GM23248 (cell line): Measurements from ENCODE around the gene POLR2M. TPM values are rescaled to one million over a fixed set of nuclear protein-coding genes. Genes with fewer than 3 reads are reported as not detected.
A peak's percentile ranks its signal among the peaks of the same experiment; 100 is the strongest.

Source experiments
- DNase-seq: peaks from one replicate; pipeline ENCODE4 v3.0.0-alpha.2; 2015
- H2AFZ ChIP-seq: fragments of 200-600 bp; sonication (generic); 2 replicates; pipeline ENCODE4 v1.6.1; 2016; ENCODE audit warnings: antibody characterized with exemption
- H3F3A ChIP-seq: fragments of 200-600 bp; sonication (generic); 2 replicates; pipeline ENCODE4 v1.6.1; 2016; ENCODE audit warnings: mild to moderate bottlenecking, antibody characterized with exemption, mixed run types; ENCODE audit not compliant: insufficient read depth
- H3K27ac ChIP-seq: fragments of 200-600 bp; sonication (generic); 2 replicates; pipeline ENCODE4 v1.5.1; 2016; ENCODE audit warnings: mild to moderate bottlenecking
- H3K27me3 ChIP-seq: fragments of 200-600 bp; sonication (generic); replicated peaks from 2 replicates; pipeline ENCODE4 v1.6.1; 2016; ENCODE audit warnings: mild to moderate bottlenecking; ENCODE audit not compliant: insufficient read depth
- H3K36me3 ChIP-seq: fragments of 200-600 bp; sonication (generic); 2 replicates; pipeline ENCODE4 v1.6.1; 2016; ENCODE audit warnings: low read depth, mild to moderate bottlenecking
- H3K4me1 ChIP-seq: fragments of 200-600 bp; sonication (generic); 2 replicates; pipeline ENCODE4 v1.6.1; 2016; ENCODE audit warnings: mild to moderate bottlenecking; ENCODE audit not compliant: insufficient read depth
- H3K4me2 ChIP-seq: fragments of 200-600 bp; sonication (generic); one replicate; pipeline ENCODE4 v1.6.1; 2016; ENCODE audit warnings: mild to moderate bottlenecking; ENCODE audit not compliant: unreplicated experiment
- H3K4me3 ChIP-seq: fragments of 200-600 bp; sonication (generic); 2 replicates; pipeline ENCODE4 v1.5.1; 2016; ENCODE audit warnings: mild to moderate bottlenecking
- H3K79me2 ChIP-seq: fragments of 200-600 bp; sonication (generic); 2 replicates; pipeline ENCODE4 v1.6.1; 2016; ENCODE audit warnings: mild to moderate bottlenecking; ENCODE audit not compliant: insufficient read depth
- H3K9ac ChIP-seq: fragments of 200-600 bp; sonication (generic); 2 replicates; pipeline ENCODE4 v1.6.1; 2016; ENCODE audit warnings: mild to moderate bottlenecking
- H3K9me2 ChIP-seq: fragments of 200-600 bp; sonication (generic); 2 replicates; pipeline ENCODE4 v1.6.1; 2016; ENCODE audit warnings: mixed run types, mild to moderate bottlenecking, moderate library complexity; ENCODE audit not compliant: insufficient read depth
- H3K9me3 ChIP-seq: fragments of 200-600 bp; sonication (generic); one replicate; pipeline ENCODE4 v1.6.1; 2017; ENCODE audit warnings: low read depth
- H4K20me1 ChIP-seq: fragments of 200-600 bp; sonication (generic); 2 replicates; pipeline ENCODE4 v1.6.0; 2016; ENCODE audit not compliant: insufficient read depth
- EZH2 ChIP-seq: fragments of 200-600 bp; sonication (generic); IDR thresholded peaks from 2 replicates; pipeline ENCODE4 v1.6.1; 2018; ENCODE audit warnings: antibody characterized with exemption, mild to moderate bottlenecking; ENCODE audit not compliant: insufficient read depth, poor library complexity, severe bottlenecking
- EZH2phosphoT487 ChIP-seq: fragments of 200-600 bp; sonication (generic); IDR thresholded peaks from 2 replicates; pipeline ENCODE4 v1.6.1; 2018; ENCODE audit warnings: antibody characterized with exemption, moderate library complexity, mild to moderate bottlenecking, low read depth; ENCODE audit not compliant: insufficient read depth
- WGBS, 2 experiments: methylation state at CpG; one replicate each; pipeline ENCODE4 v1.1.6; 2015 to 2017; ENCODE audit warnings: low lambda C conversion rate in 2 of 2, low coverage in 1 of 2; ENCODE audit errors: missing lambda C conversion rate in 2 of 2; 5-methylcytosine and 5-hydroxymethylcytosine counted together
- in situ Hi-C: fragments of 300-500 bp; cut with MboI; formaldehyde crosslinking; loops from 2 replicates; pipeline ENCODE4 v1.15.0; 2020
- polyA plus RNA-seq: library from polyadenylated mRNA; unstranded; fragments of >200 nt; fragmentation: Nextera tagmentation; extraction: Ambion mirVana; gene quantifications from 2 replicates; pipeline ENCODE4 v1.2.1, GENCODE V29; 2016
- total RNA-seq: library from RNA; depleted of rRNA; stranded (reverse); fragments of >200 nt; shearing (Covaris generic); gene quantifications from 2 replicates; pipeline ENCODE4 v1.2.3, GENCODE V29; 2014

POLR2M gene
- total and polyA plus RNA-seq, 2 experiments from 2014 or later = 38.6 to 226 TPM

GRCh38 chr15:57752840-57753239 is 46.3 kb downstream of the POLR2M start:
- Histone ChIP-seq H3K4me2 (no peak overlapping the region), H3K27ac (no peak overlapping the region), H3F3A (no peaks in the 10 kb centered on the region), H3K27me3 (no peaks in the 10 kb centered on the region), H3K4me3 (no peak overlapping the region), H3K9me2 (no peaks in the 10 kb centered on the region), H3K9ac (no peak overlapping the region), H3K36me3 (no peaks in the 10 kb centered on the region), H3K79me2 (no peaks in the 10 kb centered on the region), H3K9me3 (no peaks in the 10 kb centered on the region), H3K4me1 (no peaks in the 10 kb centered on the region), H4K20me1 (no peaks in the 10 kb centered on the region), H2AFZ (no peak overlapping the region)
- TF ChIP-seq EZH2phosphoT487 = no peak
- TF ChIP-seq EZH2 = no peak
- in situ Hi-C loops = loop anchor here (5.0 kb wide), 1 partner anchor 109 kb away; no protein-coding TSS in a partner anchor
- DNase-seq = no peak
- WGBS, 2 experiments = 81 to 88% methylated on average over 9 of the region's 9 CpGs

DNA sequence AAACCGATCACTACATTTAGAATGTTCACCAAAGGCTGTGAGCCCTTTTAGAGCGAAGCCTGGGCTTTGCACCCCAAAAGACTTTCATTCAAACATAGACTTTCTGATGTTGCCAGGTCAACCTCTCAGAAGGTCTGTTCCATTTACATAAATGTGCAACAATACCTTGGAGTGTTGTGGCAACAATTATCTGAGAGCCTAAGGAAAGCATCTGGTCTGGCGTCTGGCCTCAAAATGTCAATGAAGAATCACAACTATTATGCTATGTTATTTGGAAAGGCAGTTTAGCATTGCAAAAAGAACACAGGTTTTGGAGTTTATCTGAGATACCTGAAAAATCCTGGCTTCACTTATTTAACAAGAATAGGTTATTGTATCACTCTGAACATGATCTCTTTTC is 50.0 kb downstream of the POLR2M start:
- Histone ChIP-seq H3K27me3 (no peaks in the 10 kb centered on the region), H3K79me2 (no peaks in the 10 kb centered on the region), H3K27ac (no peak overlapping the region), H3K4me3 (no peak overlapping the region), H4K20me1 (no peaks in the 10 kb centered on the region), H3K36me3 (no peaks in the 10 kb centered on the region), H3K9me3 (no peaks in the 10 kb centered on the region), H3F3A (no peaks in the 10 kb centered on the region), H3K9ac (no peak overlapping the region), H3K4me1 (no peaks in the 10 kb centered on the region), H2AFZ (no peak overlapping the region), H3K9me2 (no peaks in the 10 kb centered on the region), H3K4me2 (no peak overlapping the region)
- in situ Hi-C loops = no loop called here
- TF ChIP-seq EZH2phosphoT487 (no peak), EZH2 (no peak)
- WGBS, 2 experiments = 89 to 93% methylated on average over 3 of the region's 3 CpGs
- no peak for DNase-seq

DNA sequence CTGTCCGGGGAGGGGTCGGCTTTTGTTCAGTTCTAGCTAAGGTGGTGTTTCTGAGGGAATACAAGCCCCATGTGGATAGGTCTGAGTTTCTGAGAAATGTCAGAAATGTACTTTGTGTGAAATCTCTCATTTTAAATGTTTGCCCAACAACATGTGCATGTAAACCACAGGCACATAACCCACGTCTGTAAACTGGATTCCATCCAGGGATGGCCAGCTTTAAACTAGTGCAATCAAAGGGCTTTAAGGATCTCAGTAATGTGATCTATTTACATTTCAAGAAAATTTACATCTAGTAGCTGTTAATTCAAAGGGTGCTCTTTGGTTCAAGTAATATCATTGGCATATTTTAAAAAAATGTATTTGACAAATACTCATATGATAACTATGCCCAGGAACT is 52.0 kb downstream of the POLR2M start:
- no peak overlapping the region for H2AFZ ChIP-seq
- H3K4me2 ChIP-seq = no peak overlapping the region
- no peaks in the 10 kb centered on the region for H3K27me3 ChIP-seq
- H3K9me3 ChIP-seq = no peaks in the 10 kb centered on the region
- H3K36me3 ChIP-seq = no peaks in the 10 kb centered on the region
- no peaks in the 10 kb centered on the region for H3K9me2 ChIP-seq
- H3K4me1 ChIP-seq = no peaks in the 10 kb centered on the region
- H3K4me3 ChIP-seq = no peak overlapping the region
- H3K27ac ChIP-seq = no peak overlapping the region
- no peaks in the 10 kb centered on the region for H3F3A ChIP-seq
- no peak for DNase-seq
- no peaks in the 10 kb centered on the region for H3K79me2 ChIP-seq
- no peak overlapping the region for H3K9ac ChIP-seq
- WGBS, 2 experiments = 73 to 74% methylated on average over 3 of the region's 3 CpGs
- no peaks in the 10 kb centered on the region for H4K20me1 ChIP-seq
- in situ Hi-C loops = no loop called here
- no peak for TF ChIP-seq EZH2
- TF ChIP-seq EZH2phosphoT487 = no peak

DNA sequence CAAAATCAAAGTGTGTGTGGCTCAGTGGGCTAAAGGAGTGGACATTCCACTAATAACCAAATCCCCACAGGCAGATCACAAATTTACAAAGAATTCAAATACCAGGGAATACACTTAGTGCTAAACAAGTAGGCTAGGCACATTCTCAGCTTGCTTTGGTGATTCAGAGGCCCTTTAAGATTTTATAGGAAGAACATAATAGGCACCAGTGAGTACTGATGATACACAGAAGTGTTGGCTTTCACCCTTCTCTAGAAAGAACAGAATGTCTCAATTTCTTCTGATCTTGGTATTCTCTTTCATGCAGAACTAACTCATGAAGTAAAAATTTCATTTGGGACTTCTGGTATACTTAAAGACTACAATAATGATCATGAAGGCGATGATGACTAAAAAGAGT is 55.0 kb downstream of the POLR2M start:
- no peaks in the 10 kb centered on the region for H3K36me3 ChIP-seq
- DNase-seq = peak; percentile 29
- H3F3A ChIP-seq = no peaks in the 10 kb centered on the region
- H3K4me2 ChIP-seq = no peak overlapping the region
- no peaks in the 10 kb centered on the region for H3K4me1 ChIP-seq
- no peaks in the 10 kb centered on the region for H3K9me3 ChIP-seq
- no peaks in the 10 kb centered on the region for H3K27me3 ChIP-seq
- 84 to 98% methylated on average over 1 of the region's 1 CpG for WGBS, 2 experiments
- H3K9me2 ChIP-seq = no peaks in the 10 kb centered on the region
- no peaks in the 10 kb centered on the region for H3K79me2 ChIP-seq
- H3K27ac ChIP-seq = no peak overlapping the region
- in situ Hi-C loops = no loop called here
- H3K9ac ChIP-seq = no peak overlapping the region
- no peak overlapping the region for H2AFZ ChIP-seq
- TF ChIP-seq EZH2 (no peak), EZH2phosphoT487 (no peak)
- H4K20me1 ChIP-seq = no peaks in the 10 kb centered on the region
- H3K4me3 ChIP-seq = no peak overlapping the region

DNA sequence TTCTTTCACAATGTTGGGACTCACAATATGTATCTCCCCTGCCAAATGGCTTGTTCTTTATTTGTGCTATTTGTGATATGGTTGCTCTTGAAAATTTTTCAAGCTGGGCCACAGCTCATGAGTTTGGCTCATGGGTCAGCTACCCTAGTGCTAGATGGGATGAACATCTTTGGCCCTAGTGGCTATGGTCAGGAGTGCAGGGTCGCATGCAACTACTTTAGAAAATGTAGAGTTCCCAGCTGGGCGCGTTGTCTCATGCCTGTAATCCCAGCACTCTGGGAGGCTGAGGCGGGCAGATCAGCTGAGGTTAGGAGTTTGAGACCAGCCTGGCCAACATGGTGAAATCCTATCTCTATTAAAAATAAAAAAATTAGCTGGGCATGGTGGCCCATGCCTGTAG is 55.8 kb downstream of the POLR2M start:
- Histone ChIP-seq H4K20me1 (no peaks in the 10 kb centered on the region), H3K9me2 (no peaks in the 10 kb centered on the region)
- TF ChIP-seq EZH2phosphoT487 (no peak), EZH2 (no peak)

More for the DNA sequence above, 55.8 kb downstream of the POLR2M start:
- WGBS, 2 experiments = 83 to 88% methylated on average over 4 of the region's 4 CpGs
- H3K27ac ChIP-seq = no peak overlapping the region
- no peaks in the 10 kb centered on the region for H3K9me3 ChIP-seq
- no peak overlapping the region for H3K4me3 ChIP-seq
- no peaks in the 10 kb centered on the region for H3K4me1 ChIP-seq
- H3K36me3 ChIP-seq = no peaks in the 10 kb centered on the region
- no peaks in the 10 kb centered on the region for H3K79me2 ChIP-seq
- DNase-seq = no peak
- no peaks in the 10 kb centered on the region for H3F3A ChIP-seq
- in situ Hi-C loops = no loop called here
- H3K9ac ChIP-seq = no peak overlapping the region
- H2AFZ ChIP-seq = no peak overlapping the region
- no peaks in the 10 kb centered on the region for H3K27me3 ChIP-seq
- H3K4me2 ChIP-seq = no peak overlapping the region
